Measurements from ENCODE around the gene SH2D4B. TPM values are rescaled to one million over a fixed set of nuclear protein-coding genes. Genes with fewer than 3 reads are reported as not detected.

Gene SH2D4B
- total RNA-seq, 1 experiment from 2014 or later, result 0.07 TPM

GRCh38 chr10:80603516-80603915, 65.8 kb downstream of the SH2D4B start:
- H3K79me2 ChIP-seq (ENCODE audit: insufficient read depth, low read length), result no peaks in the 10 kb centered on the region
- H3K23me2 ChIP-seq (ENCODE audit: insufficient read length, low read depth, low read length, poor library complexity, severe bottlenecking), result no peaks in the 10 kb centered on the region
- no peaks in the 10 kb centered on the region for H3K79me1 ChIP-seq (ENCODE audit: insufficient read depth, low read depth, low read length, poor library complexity, severe bottlenecking)
- no peaks in the 10 kb centered on the region for H3K36me3 Mint-ChIP-seq (ENCODE audit: insufficient read depth in 1 of 3, low read depth in 3 of 3)
- no peaks in the 10 kb centered on the region; a peak in 1 of 5 replicates for H3K9me3 Mint-ChIP-seq
- H2BK20ac ChIP-seq (ENCODE audit: low read depth, low read length, poor library complexity, severe bottlenecking), result no peak overlapping the region
- no peak overlapping the region for H3K23ac ChIP-seq (ENCODE audit: insufficient read length, low read depth, low read length)
- no peak overlapping the region for H4K91ac ChIP-seq (ENCODE audit: insufficient read length, low read depth, low read length)
- no peak for TF ChIP-seq CTCF (conservative IDR thresholded peaks at IDR 0.05)
- no peak overlapping the region for H3T11ph ChIP-seq (ENCODE audit: low read length)
- H3K27ac Mint-ChIP-seq, result no peak overlapping the region
- no peak overlapping the region for H3K4me2 ChIP-seq (ENCODE audit: insufficient read depth, insufficient read length, low read length)
- no peak overlapping the region for H3K27ac ChIP-seq (ENCODE audit: insufficient read length, low read depth, low read length)
- no peaks in the 10 kb centered on the region for H3K9me3 ChIP-seq (ENCODE audit: control insufficient read depth, low read depth, low read length)
- no peaks in the 10 kb centered on the region; the same call in 1 of the 2 replicates for H3K27me3 ChIP-seq (ENCODE audit: insufficient read depth, low read length)
- H3K4me3 Mint-ChIP-seq, result no peak overlapping the region
- no peak overlapping the region for H4K8ac ChIP-seq (replicated peaks; ENCODE audit: insufficient read length, low read depth, low read length)
- no peak overlapping the region for H3K14ac ChIP-seq (ENCODE audit: insufficient read depth, low read length)
- no peak overlapping the region for H3K9ac ChIP-seq (ENCODE audit: extremely low read depth, insufficient read length, low read length)
- no peak overlapping the region for H2BK120ac ChIP-seq (ENCODE audit: low read depth, low read length, poor library complexity, severe bottlenecking)
- H4K5ac ChIP-seq (ENCODE audit: insufficient read length, low read depth, low read length), result no peak overlapping the region
- no peak overlapping the region for H2BK12ac ChIP-seq (ENCODE audit: insufficient read length, low read depth, low read length)
- H3K4ac ChIP-seq (ENCODE audit: low read depth, low read length), result no peak overlapping the region
- H2BK5ac ChIP-seq (ENCODE audit: insufficient read length, low read length), result no peak overlapping the region
- H2BK15ac ChIP-seq (ENCODE audit: low read depth, low read length), result no peak overlapping the region
- H3K27me3 Mint-ChIP-seq (ENCODE audit: low read depth), result peaks cover 12% of the 10 kb centered on the region
- no peaks in the 10 kb centered on the region; the same call in 1 of the 2 replicates for H3K4me1 ChIP-seq (ENCODE audit: insufficient read depth, low read length)
- peaks cover 8 to 11% of the 10 kb centered on the region in 2 experiments for H3K4me1 Mint-ChIP-seq
- no peak overlapping the region for H3K18ac ChIP-seq (ENCODE audit: insufficient read length, low read depth, low read length)
- no peak overlapping the region for H2AFZ ChIP-seq (ENCODE audit: low read length)
- WGBS (ENCODE audit: extremely low coverage, insufficient read length, low lambda C conversion rate), result no CpG with 5 or more reads among the region's 27 CpGs
- H2AK5ac ChIP-seq (ENCODE audit: insufficient read length, low read length), result no peak overlapping the region
- DNase-seq, result no peak
- no peak overlapping the region for H3K56ac ChIP-seq (ENCODE audit: insufficient read length, low read depth, low read length)
- H4K20me1 ChIP-seq (ENCODE audit: control insufficient read depth, insufficient read depth, insufficient read length), result no peaks in the 10 kb centered on the region
